ENCODE measurements around the gene TCF21.

The TCF21 gene

GRCh38 chr6:133899556-133899955 is 10.6 kb downstream of the TCF21 start:
- no peaks in the 10 kb centered on the region for H3K79me2 ChIP-seq
- H3K4me2 ChIP-seq (ENCODE audit: low read length), result no peak overlapping the region
- H3K27me3 ChIP-seq (ENCODE audit: control insufficient read depth, insufficient read depth, low read length), result peaks cover 8% of the 10 kb centered on the region
- H3K27ac ChIP-seq, result no peak overlapping the region
- no peak for TF ChIP-seq CTCF (IDR thresholded peaks at IDR 0.05)
- no peak overlapping the region for H2AFZ ChIP-seq
- no peaks in the 10 kb centered on the region for H3K4me1 ChIP-seq
- no peak overlapping the region for H3K9ac ChIP-seq
- no peak overlapping the region for H3K4me3 ChIP-seq (ENCODE audit: low read depth, low read length)
- H3K36me3 ChIP-seq (ENCODE audit: control insufficient read depth, insufficient read depth, low read length), result no peaks in the 10 kb centered on the region
- no peaks in the 10 kb centered on the region for H3K9me3 ChIP-seq (ENCODE audit: control insufficient read depth, low read length)

- peaks cover 8% of the 10 kb centered on the region for H3K27me3 ChIP-seq (ENCODE audit: control insufficient read depth, insufficient read depth, low read length)
- H2AFZ ChIP-seq, result no peak overlapping the region
- no peak overlapping the region for H3K4me3 ChIP-seq (ENCODE audit: low read depth, low read length)
- H3K27ac ChIP-seq, result no peak overlapping the region
- no peak overlapping the region for H3K4me2 ChIP-seq (ENCODE audit: low read length)
- H3K9ac ChIP-seq, result no peak overlapping the region
- H3K79me2 ChIP-seq, result no peaks in the 10 kb centered on the region
- no peak for TF ChIP-seq CTCF (IDR thresholded peaks at IDR 0.05)
- no peaks in the 10 kb centered on the region for H3K9me3 ChIP-seq (ENCODE audit: control insufficient read depth, low read length)
- no peaks in the 10 kb centered on the region for H3K36me3 ChIP-seq (ENCODE audit: control insufficient read depth, insufficient read depth, low read length)
- H3K4me1 ChIP-seq, result no peaks in the 10 kb centered on the region
Measured at GRCh38 chr6:133903855-133904254, 14.9 kb downstream of the TCF21 start.

- Histone ChIP-seq H3K27me3 (ENCODE audit: control insufficient read depth, insufficient read depth, low read length) (peaks cover 8% of the 10 kb centered on the region), H3K4me3 (ENCODE audit: low read depth, low read length) (no peak overlapping the region), H3K9ac (no peak overlapping the region), H3K36me3 (ENCODE audit: control insufficient read depth, insufficient read depth, low read length) (no peaks in the 10 kb centered on the region), H3K27ac (no peak overlapping the region), H3K4me2 (ENCODE audit: low read length) (no peak overlapping the region), H3K79me2 (no peaks in the 10 kb centered on the region), H3K4me1 (no peaks in the 10 kb centered on the region), H3K9me3 (ENCODE audit: control insufficient read depth, low read length) (no peaks in the 10 kb centered on the region), H2AFZ (no peak overlapping the region)
- no peak for TF ChIP-seq CTCF (IDR thresholded peaks at IDR 0.05)
Measured at GRCh38 chr6:133906050-133906449, 17.1 kb downstream of the TCF21 start.

- H3K9ac ChIP-seq, result no peak overlapping the region
- H3K79me2 ChIP-seq, result no peaks in the 10 kb centered on the region
- H3K27me3 ChIP-seq (ENCODE audit: control insufficient read depth, insufficient read depth, low read length), result no peaks in the 10 kb centered on the region
- peak; percentile 74 for TF ChIP-seq CTCF (IDR thresholded peaks at IDR 0.05)
- H3K9me3 ChIP-seq (ENCODE audit: control insufficient read depth, low read length), result no peaks in the 10 kb centered on the region
- peak overlapping the region; percentile 13 for H2AFZ ChIP-seq
- no peak overlapping the region for H3K27ac ChIP-seq
- H3K4me1 ChIP-seq, result no peaks in the 10 kb centered on the region
- no peak overlapping the region for H3K4me2 ChIP-seq (ENCODE audit: low read length)
- no peak overlapping the region for H3K4me3 ChIP-seq (ENCODE audit: low read depth, low read length)
- no peaks in the 10 kb centered on the region for H3K36me3 ChIP-seq (ENCODE audit: control insufficient read depth, insufficient read depth, low read length)
Measured at GRCh38 chr6:133916650-133917151, 27.8 kb downstream of the TCF21 start.

GRCh38 chr6:133917781-133918180 is 28.9 kb downstream of the TCF21 start:
- no peak overlapping the region for H2AFZ ChIP-seq
- no peak for TF ChIP-seq CTCF (IDR thresholded peaks at IDR 0.05)
- no peaks in the 10 kb centered on the region for H3K9me3 ChIP-seq (ENCODE audit: control insufficient read depth, low read length)
- no peaks in the 10 kb centered on the region for H3K27me3 ChIP-seq (ENCODE audit: control insufficient read depth, insufficient read depth, low read length)
- no peak overlapping the region for H3K9ac ChIP-seq
- H3K79me2 ChIP-seq, result no peaks in the 10 kb centered on the region
- no peak overlapping the region for H3K4me3 ChIP-seq (ENCODE audit: low read depth, low read length)
- H3K4me1 ChIP-seq, result no peaks in the 10 kb centered on the region
- H3K27ac ChIP-seq, result no peak overlapping the region
- H3K36me3 ChIP-seq (ENCODE audit: control insufficient read depth, insufficient read depth, low read length), result no peaks in the 10 kb centered on the region
- H3K4me2 ChIP-seq (ENCODE audit: low read length), result no peak overlapping the region
